Motor neuron (in vitro differentiated cells): ENCODE measurements around the gene NAV2. TPM values are rescaled to one million over a fixed set of nuclear protein-coding genes. Genes with fewer than 3 reads are reported as not detected.

Source experiments
- ATAC-seq, 8 experiments: fragments of 200-7000 bp; cut with Tn5 transposase; replicated peaks in 6 of 8; 2 replicates each; pipeline ENCODE4 v1.8.0; 2021; ENCODE audit warnings: mild to moderate bottlenecking in 8 of 8, moderate library complexity in 8 of 8
- H3K27ac ChIP-seq, 2 donors: fragments of 250-450 bp; sonication (Bioruptor Pico); 2 replicates each; pipeline ENCODE4 v1.9.0; 2021; ENCODE audit warnings: antibody characterized with exemption in 2 of 2, mild to moderate bottlenecking in 2 of 2, moderate library complexity in 1 of 2
- H3K4me1 ChIP-seq, 2 donors: fragments of 250-450 bp; sonication (Bioruptor Pico); replicated peaks in 1 of 2; 2 replicates each; pipeline ENCODE4 v1.6.1; 2021; ENCODE audit warnings: antibody characterized with exemption in 2 of 2, mild to moderate bottlenecking in 2 of 2, moderate library complexity in 1 of 2
- H3K4me3 ChIP-seq, 5 donors: fragments of 250-450 bp; sonication (Bioruptor Pico); 2 replicates each; pipeline ENCODE4 v1.9.0; 2021; ENCODE audit warnings: antibody characterized with exemption in 5 of 5, mild to moderate bottlenecking in 5 of 5, moderate library complexity in 4 of 5
- WGBS, 10 experiments: fragments of 450-650 bp; shearing (Covaris generic); methylation state at CpG; one replicate each; pipeline ENCODE4 v1.0.0; 2022; 5-methylcytosine and 5-hydroxymethylcytosine counted together
- in situ Hi-C, 9 experiments: fragments of 400-800 bp; cut with MboI; loops; one replicate each; pipeline ENCODE4 v1.15.0; 2021; ENCODE audit warnings: low sequenced_read_pairs in 9 of 9, low pct_unique_long_range_greater_than_20kb in 2 of 9; ENCODE audit not compliant: unreplicated experiment in 9 of 9
- total RNA-seq, 8 experiments: library from RNA; unstranded; fragments of 300-600 nt; gene quantifications; 2 replicates each; pipeline versions ENCODE4 v1.2.3 to v1.2.4, GENCODE V29; 2022

The NAV2 gene
- total RNA-seq, 8 experiments from 2014 or later, result 0.54 to 23.0 (median 8.1) TPM

GRCh38 chr11:19714022-19714386 lies 1.4 kb downstream of the NAV2 start:
- in situ Hi-C loops, result no loop called here
- Histone ChIP-seq H3K4me1 (peaks cover 30 to 31% of the 10 kb centered on the region in 2 donors), H3K4me3 (peak overlapping the region; percentile 47 to 59 (median 50)), H3K27ac (no peak overlapping the region)
- WGBS, 10 experiments, result 0 to 20% (median 2%) methylated on average over 1 to 11 of the region's 17 CpGs; no CpG with 5 or more reads in 4 of the 10 experiments
- no peak for ATAC-seq

GRCh38 chr11:19714387-19715363 lies 2.0 kb downstream of the NAV2 start:
- Histone ChIP-seq H3K27ac (peak overlapping the region in 1 of 2 donors; percentile 4), H3K4me1 (peaks cover 30 to 31% of the 10 kb centered on the region in 2 donors), H3K4me3 (peak overlapping the region; percentile 47 to 59 (median 50))
- in situ Hi-C loops, result no loop called here
- ATAC-seq, result peak in 5 of 8 experiments; percentile 4 to 24 (median 8)
- WGBS, 10 experiments, result 0 to 62% (median 20%) methylated on average over 1 to 13 of the region's 25 CpGs; no CpG with 5 or more reads in 3 of the 10 experiments

- peak in 3 of 8 experiments; percentile 1 to 8 (median 2) for ATAC-seq
- Histone ChIP-seq H3K4me3 (peak overlapping the region in 4 of 5 donors; percentile 47 to 59 (median 54)), H3K4me1 (peaks cover 30 to 31% of the 10 kb centered on the region in 2 donors), H3K27ac (no peak overlapping the region)
- 6 to 29% (median 7%) methylated on average over 3 to 6 of the region's 6 CpGs; no CpG with 5 or more reads in 6 of the 10 experiments for WGBS, 10 experiments
- in situ Hi-C loops, result no loop called here
Measured at GRCh38 chr11:19715373-19715772, 2.7 kb downstream of the NAV2 start.

- Histone ChIP-seq H3K27ac (no peak overlapping the region), H3K4me1 (peaks cover 20 to 21% of the 10 kb centered on the region in 2 donors), H3K4me3 (no peak overlapping the region)
- no peak for ATAC-seq
- WGBS, 10 experiments, result 67 to 100% (median 100%) methylated on average over 1 of the region's 1 CpG; no CpG with 5 or more reads in 7 of the 10 experiments
- in situ Hi-C loops, result no loop called here
Measured at GRCh38 chr11:19718051-19718450, 5.4 kb downstream of the NAV2 start.

- Histone ChIP-seq H3K4me3 (no peak overlapping the region), H3K4me1 (peaks cover 20 to 24% of the 10 kb centered on the region in 2 donors), H3K27ac (no peak overlapping the region)
- 60 to 100% (median 90%) methylated on average over 2 to 4 of the region's 4 CpGs; no CpG with 5 or more reads in 1 of the 10 experiments for WGBS, 10 experiments
- in situ Hi-C loops, result no loop called here
- no peak for ATAC-seq
Measured at GRCh38 chr11:19718951-19719350, 6.3 kb downstream of the NAV2 start.

GRCh38 chr11:19719960-19720359 lies 7.3 kb downstream of the NAV2 start:
- ATAC-seq, result no peak
- Histone ChIP-seq H3K4me1 (peaks cover 15 to 18% of the 10 kb centered on the region in 2 donors), H3K27ac (no peak overlapping the region), H3K4me3 (no peak overlapping the region)
- in situ Hi-C loops, result no loop called here
- 43 to 100% (median 86%) methylated on average over 1 of the region's 1 CpG; no CpG with 5 or more reads in 3 of the 10 experiments for WGBS, 10 experiments

GRCh38 chr11:19721176-19721575 lies 8.5 kb downstream of the NAV2 start:
- Histone ChIP-seq H3K4me1 (peaks cover 3 to 9% of the 10 kb centered on the region in 2 donors), H3K27ac (no peak overlapping the region), H3K4me3 (no peak overlapping the region)
- 38 to 100% (median 93%) methylated on average over 1 to 2 of the region's 2 CpGs for WGBS, 10 experiments
- ATAC-seq, result no peak
- in situ Hi-C loops, result no loop called here

- in situ Hi-C loops, result no loop called here
- Histone ChIP-seq H3K4me3 (no peak overlapping the region), H3K4me1 (peaks cover 9 to 15% of the 10 kb centered on the region in 2 donors), H3K27ac (no peak overlapping the region)
- ATAC-seq, result no peak
- 10 to 100% (median 83%) methylated on average over 1 to 4 of the region's 5 CpGs; no CpG with 5 or more reads in 1 of the 10 experiments for WGBS, 10 experiments
Measured at GRCh38 chr11:19722702-19723101, 10.1 kb downstream of the NAV2 start.

GRCh38 chr11:19723572-19724342 lies 11.1 kb downstream of the NAV2 start:
- peak in 6 of 8 experiments; percentile 13 to 87 (median 46) for ATAC-seq
- in situ Hi-C loops, result no loop called here
- no peak overlapping the region for H3K4me3 ChIP-seq
- H3K27ac ChIP-seq, result no peak overlapping the region
- 0 to 67% (median 18%) methylated on average over 1 to 4 of the region's 5 CpGs; no CpG with 5 or more reads in 2 of the 10 experiments for WGBS, 10 experiments
- peaks cover 9 to 15% of the 10 kb centered on the region in 2 donors for H3K4me1 ChIP-seq

GRCh38 chr11:19724765-19725164 lies 12.1 kb downstream of the NAV2 start:
- Histone ChIP-seq H3K4me3 (no peak overlapping the region), H3K4me1 (peaks cover 9 to 15% of the 10 kb centered on the region in 2 donors), H3K27ac (no peak overlapping the region)
- in situ Hi-C loops, result loop anchor here in 3 of 9 experiments (25.0 kb wide), 2 partner anchors 162 to 637 kb away; no protein-coding TSS in a partner anchor
- 18 to 100% (median 96%) methylated on average over 1 to 2 of the region's 2 CpGs; no CpG with 5 or more reads in 4 of the 10 experiments for WGBS, 10 experiments
- ATAC-seq, result no peak

GRCh38 chr11:19725379-19726079 lies 12.9 kb downstream of the NAV2 start:
- 57 to 100% (median 87%) methylated on average over 1 to 9 of the region's 12 CpGs for WGBS, 10 experiments
- ATAC-seq, result no peak
- no peak overlapping the region for H3K4me3 ChIP-seq
- no peak overlapping the region for H3K27ac ChIP-seq
- in situ Hi-C loops, result loop anchor here in 3 of 9 experiments (25.0 kb wide), 2 partner anchors 163 to 638 kb away; no protein-coding TSS in a partner anchor
- peaks cover 9 to 15% of the 10 kb centered on the region in 2 donors for H3K4me1 ChIP-seq

GRCh38 chr11:19727246-19727645 lies 14.6 kb downstream of the NAV2 start:
- WGBS, 10 experiments, result 86% methylated on average over 1 of the region's 1 CpG; no CpG with 5 or more reads in 9 of the 10 experiments
- Histone ChIP-seq H3K27ac (no peak overlapping the region), H3K4me3 (no peak overlapping the region), H3K4me1 (peaks cover 9 to 17% of the 10 kb centered on the region in 2 donors)
- ATAC-seq, result peak in 6 of 8 experiments; percentile 17 to 97 (median 96)
- in situ Hi-C loops, result loop anchor here in 3 of 9 experiments (25.0 kb wide), 2 partner anchors 165 to 640 kb away; no protein-coding TSS in a partner anchor
